HL-60/S4 (cell line): ENCODE results near the gene OR51B2.
"Not testable (repeated sequence)": the region's sequence is repeated elsewhere in the genome, so short reads cannot be mapped to it uniquely, and the experiment has no call there.

Experiments used
- in situ Hi-C: fragments of 300-500 bp; cut with MboI; formaldehyde crosslinking; loops from 2 replicates; pipeline ENCODE4 v1.14.3; 2022; ENCODE audit warnings: low sequenced_read_pairs

OR51B2 gene

GRCh38 chr11:5313326-5314023 is 10.6 kb downstream of the OR51B2 start:
- in situ Hi-C loops = not testable (repeated sequence)

GRCh38 chr11:5310423-5310822 is 13.7 kb downstream of the OR51B2 start:
- in situ Hi-C loops = no loop called here

- in situ Hi-C loops = no loop called here
These were observed 16.7 kb downstream of the OR51B2 start for GRCh38 chr11:5307256-5308019.

- in situ Hi-C loops = no loop called here
These were observed 20.1 kb downstream of the OR51B2 start for GRCh38 chr11:5304046-5304445.

- in situ Hi-C loops = no loop called here
These were observed 20.5 kb downstream of the OR51B2 start for GRCh38 chr11:5303626-5304025.

- in situ Hi-C loops = no loop called here
These were observed 22.3 kb downstream of the OR51B2 start, which contains the start of gene OR51B4 for GRCh38 chr11:5301846-5302245. TSS of gene OR51B4 (minus strand) at chr11:5301946. CDS start at chr11:5301946, 0 bp downstream.

- in situ Hi-C loops = no loop called here
These were observed 23.8 kb downstream of the OR51B2 start for GRCh38 chr11:5300251-5300650.

GRCh38 chr11:5298451-5298850 is 25.6 kb downstream of the OR51B2 start:
- in situ Hi-C loops = no loop called here

GRCh38 chr11:5297721-5298323 is 26.3 kb downstream of the OR51B2 start:
- in situ Hi-C loops = no loop called here

GRCh38 chr11:5294342-5294995 is 29.6 kb downstream of the OR51B2 start:
- in situ Hi-C loops = not testable (repeated sequence)

GRCh38 chr11:5293028-5293427 is 31.1 kb downstream of the OR51B2 start:
- in situ Hi-C loops = no loop called here

GRCh38 chr11:5291207-5291838 is 32.8 kb downstream of the OR51B2 start:
- in situ Hi-C loops = no loop called here

GRCh38 chr11:5290106-5290505 is 34.0 kb downstream of the OR51B2 start:
- in situ Hi-C loops = no loop called here

GRCh38 chr11:5289696-5290095 is 34.4 kb downstream of the OR51B2 start:
- in situ Hi-C loops = no loop called here

- in situ Hi-C loops = no loop called here
These were observed 35.1 kb downstream of the OR51B2 start for GRCh38 chr11:5288906-5289550.

GRCh38 chr11:5288108-5288905 is 35.8 kb downstream of the OR51B2 start:
- in situ Hi-C loops = no loop called here

GRCh38 chr11:5286901-5287300 is 37.2 kb downstream of the OR51B2 start:
- in situ Hi-C loops = no loop called here

- in situ Hi-C loops = no loop called here
These were observed 37.7 kb downstream of the OR51B2 start for GRCh38 chr11:5286351-5286750.

GRCh38 chr11:5285703-5286340 is 38.3 kb downstream of the OR51B2 start:
- in situ Hi-C loops = no loop called here
